ENCODE measurements around the gene JRKL. TPM values are rescaled to one million over a fixed set of nuclear protein-coding genes. Genes with fewer than 3 reads are reported as not detected.

The JRKL gene
- 14.3 TPM for total RNA-seq

GRCh38 chr11:96389720-96390487, at the start of gene JRKL, which contains the start of gene CCDC82:
TSS of gene JRKL (plus strand) at chr11:96390013. CDS start at chr11:96390650, 637 bp downstream.
TSS of gene CCDC82 (minus strand) at chr11:96389912. CDS start at chr11:96384747, 5,165 bp downstream.
- peak; percentile 96 for DNase-seq

DNA sequence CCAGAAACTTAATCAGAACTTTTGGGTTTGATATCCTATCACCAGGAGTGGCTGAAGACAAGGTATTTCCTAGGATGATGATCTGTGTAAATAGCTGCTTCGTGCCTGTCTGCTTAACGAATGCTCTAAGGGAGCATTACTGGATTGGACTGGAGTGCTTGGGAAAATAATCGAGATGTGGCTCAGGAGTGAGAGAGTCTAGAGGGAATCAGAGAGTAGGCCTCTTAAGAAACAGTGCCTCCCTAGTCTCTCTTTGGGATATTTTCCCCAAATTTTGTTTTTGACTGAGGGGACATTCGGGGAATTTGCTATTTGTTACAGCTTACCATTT, 49.3 kb upstream of the JRKL start:
- no peak for DNase-seq

GRCh38 chr11:96341211-96342013, 48.4 kb upstream of the JRKL start:
- no peak for DNase-seq

GRCh38 chr11:96342014-96342960, 47.5 kb upstream of the JRKL start:
- no peak for DNase-seq

DNA sequence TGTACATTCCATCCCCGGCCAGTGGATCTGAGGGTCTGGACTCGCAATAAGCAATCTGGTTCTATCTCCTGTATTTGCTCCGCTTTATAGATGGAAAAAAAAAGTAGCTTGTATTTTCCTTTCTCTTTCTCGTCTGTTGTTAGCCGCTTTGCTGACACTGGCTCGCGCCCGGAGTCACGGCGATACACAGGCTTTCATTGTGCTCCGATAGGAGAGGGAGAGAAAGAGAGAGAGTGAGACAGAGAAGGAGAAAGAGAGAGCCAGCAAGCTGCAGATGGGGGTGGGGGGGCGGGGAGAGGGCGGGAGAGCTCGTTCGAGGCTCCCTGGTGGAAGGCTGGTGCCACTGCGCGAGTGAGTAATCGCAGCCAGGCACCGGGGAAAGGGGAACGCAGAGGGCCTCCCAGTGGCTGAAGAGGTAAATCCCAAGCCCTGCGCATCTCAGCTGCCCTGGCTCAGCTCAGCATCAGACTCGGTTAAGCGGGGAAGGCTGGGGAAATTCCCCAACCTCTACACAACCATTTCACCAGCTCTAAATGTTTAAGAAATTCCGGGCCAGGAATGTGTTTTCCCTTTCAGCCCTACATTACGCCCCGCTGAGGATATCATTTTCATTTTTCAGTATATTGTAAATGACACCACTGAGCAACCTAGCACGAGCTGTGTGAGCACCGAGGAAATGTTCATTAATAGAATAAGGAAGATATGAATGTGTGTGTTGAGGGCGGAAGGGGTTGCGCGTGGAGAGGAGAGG, 46.7 kb upstream of the JRKL start, which contains the start of gene MAML2:
TSS of gene MAML2 (minus strand) at position 235 of the 751 bp plus-strand sequence. CDS start 1,300 bp downstream, outside the sequence.
- peak; percentile 93 for DNase-seq

- no peak for DNase-seq
These were observed 33.0 kb upstream of the JRKL start for GRCh38 chr11:96356848-96357247.

- no peak for DNase-seq
These were observed 32.0 kb upstream of the JRKL start for GRCh38 chr11:96357794-96358193.

GRCh38 chr11:96358321-96358720, 31.5 kb upstream of the JRKL start:
- no peak for DNase-seq

GRCh38 chr11:96361778-96362177, 28.0 kb upstream of the JRKL start:
- no peak for DNase-seq

- no peak for DNase-seq
These were observed 24.3 kb upstream of the JRKL start for GRCh38 chr11:96365493-96365892.

DNA sequence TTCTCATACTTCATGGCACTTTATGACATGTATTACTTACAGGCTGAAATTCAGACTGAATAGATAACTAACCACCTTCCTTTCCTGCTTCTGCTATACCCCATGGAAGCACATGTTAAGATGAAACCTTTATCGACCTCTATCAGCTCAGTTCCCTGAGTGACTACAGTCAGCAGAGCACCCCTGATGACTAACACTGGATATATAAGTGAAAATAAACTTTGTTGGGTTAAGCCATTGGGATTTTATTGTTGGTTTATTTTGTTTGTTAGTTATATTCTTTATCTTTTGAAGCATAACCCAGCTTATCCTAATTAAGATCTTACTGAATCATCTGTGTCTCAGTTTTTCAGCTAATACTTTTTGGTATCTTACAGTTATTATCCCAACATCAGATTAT, 23.8 kb upstream of the JRKL start:
- DNase-seq: no peak

GRCh38 chr11:96367342-96367741, 22.5 kb upstream of the JRKL start:
- no peak for DNase-seq

- DNase-seq: no peak
These were observed 16.0 kb upstream of the JRKL start for GRCh38 chr11:96373826-96374225.

DNA sequence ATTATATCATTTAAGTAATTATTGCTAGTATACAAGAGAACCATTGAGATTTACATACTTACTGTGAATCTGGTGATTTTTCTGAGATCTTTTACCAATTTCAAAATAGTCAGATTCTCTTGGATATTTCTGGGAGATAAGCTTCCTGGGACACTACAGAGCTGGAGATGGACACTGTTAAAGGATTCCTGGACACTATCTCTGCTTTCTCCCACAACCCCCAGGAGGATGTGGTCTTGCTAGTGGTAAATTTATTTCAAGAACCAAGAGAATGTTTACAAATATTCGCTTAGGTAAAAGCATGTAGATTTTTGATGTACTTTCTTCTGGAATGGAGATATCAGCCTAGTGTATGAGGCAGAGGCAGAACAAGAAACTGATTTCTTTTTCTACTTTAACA, 13.0 kb upstream of the JRKL start:
- no peak for DNase-seq

DNA sequence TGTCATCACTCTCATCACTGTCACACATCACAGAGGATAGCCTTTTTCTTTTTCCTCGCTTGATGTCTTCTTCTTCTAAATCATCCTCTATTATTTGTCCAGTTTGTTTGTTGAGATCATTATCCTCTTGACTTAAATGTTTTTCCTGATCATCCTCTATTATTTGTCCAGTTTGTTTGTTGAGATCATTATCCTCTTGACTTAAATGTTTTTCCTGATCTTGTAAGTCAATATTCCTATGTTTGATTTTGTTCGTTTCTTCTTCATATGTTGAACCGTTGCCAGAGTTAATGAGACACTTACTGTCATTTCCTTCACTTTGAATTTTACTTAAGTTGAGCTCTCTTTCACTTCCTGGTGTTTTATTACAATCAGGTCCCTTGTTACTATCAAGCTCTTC, 5.7 kb upstream of the JRKL start:
- no peak for DNase-seq

DNA sequence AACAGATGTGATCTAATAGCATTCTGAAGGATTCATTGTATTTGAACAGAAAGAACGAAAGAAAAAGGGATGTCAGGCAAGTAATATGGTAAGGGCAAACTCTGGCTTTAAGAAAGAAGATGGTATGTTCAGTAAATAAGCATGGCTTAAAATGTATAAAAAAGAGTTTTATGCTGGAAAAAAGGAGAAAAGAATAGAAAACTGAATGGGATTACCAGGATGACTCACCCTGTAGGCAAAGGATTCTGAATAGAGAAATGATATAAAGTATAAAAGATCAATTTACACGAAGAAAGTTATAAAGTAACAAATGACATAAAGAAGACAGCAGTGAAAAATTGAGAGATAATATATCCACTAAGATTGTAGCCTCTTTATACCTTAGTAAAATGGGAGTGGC, 4.6 kb upstream of the JRKL start:
- DNase-seq: no peak

GRCh38 chr11:96388891-96389719, 708 bp upstream of the JRKL start:
- no peak for DNase-seq

DNA sequence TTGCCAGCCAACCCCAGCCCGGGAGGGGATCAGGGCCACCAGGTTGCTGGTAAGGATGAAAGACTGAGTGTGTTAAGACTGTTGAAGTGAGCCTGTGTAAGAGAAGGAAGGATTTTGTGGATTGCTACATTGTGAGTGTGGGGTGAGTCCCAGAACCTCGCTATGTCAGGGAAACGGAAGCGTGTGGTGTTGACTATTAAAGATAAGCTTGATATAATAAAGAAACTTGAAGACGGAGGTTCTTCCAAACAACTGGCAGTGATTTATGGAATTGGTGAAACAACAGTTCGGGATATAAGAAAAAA, 627 bp downstream of the JRKL start:
- DNase-seq: no peak

GRCh38 chr11:96391698-96392307, 2.0 kb downstream of the JRKL start:
- DNase-seq: no peak

DNA sequence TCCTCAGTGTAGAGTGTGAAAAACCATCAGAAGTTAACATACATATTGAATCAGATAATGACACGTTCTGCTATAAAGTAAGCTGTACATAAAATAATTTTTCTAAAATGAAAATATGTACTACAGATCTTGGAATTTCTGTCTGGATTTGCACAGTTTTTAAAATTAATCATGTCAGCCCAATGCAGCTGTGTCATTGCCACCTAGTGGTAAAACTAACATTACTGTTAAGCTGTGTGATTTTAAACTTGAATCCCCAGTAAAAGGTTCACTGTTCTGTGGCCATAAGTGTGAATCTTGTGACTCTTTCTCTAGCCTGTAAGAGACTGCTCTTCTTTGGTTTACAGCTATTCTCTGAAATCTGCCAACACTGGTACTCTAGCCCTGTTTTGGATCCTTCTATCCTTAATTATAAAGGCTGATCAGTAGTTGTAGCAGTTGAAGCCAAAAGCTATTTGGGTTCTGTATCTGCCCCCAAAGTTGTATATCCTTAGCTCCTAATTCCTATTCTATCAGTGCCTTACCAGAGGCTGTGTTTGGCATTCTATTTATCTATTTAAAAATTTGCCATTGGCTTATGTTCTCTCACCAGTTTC, 4.0 kb downstream of the JRKL start:
- no peak for DNase-seq

All from occipital lobe (tissue), 2 donors.